Measurements from ENCODE around the gene CD80. TPM values are rescaled to one million over a fixed set of nuclear protein-coding genes. Genes with fewer than 3 reads are reported as not detected.

CD80 gene
- total and polyA plus RNA-seq, 10 of the 15 experiments (the other 5 are each of a cell fraction or from before 2014, with no cell fraction given): 41.4 to 137 (median 58.1) TPM

- FAIRE-seq (no peak), ATAC-seq (no peak), DNase-seq (ENCODE audit: low read depth, low spot score) (no peak)
- in situ Hi-C loops (cut with MboI) (no loop called here), intact Hi-C loops (cut with micrococcal nuclease; ENCODE audit: unreplicated experiment) (no loop called here)
- peaks cover 2 to 31% of the 10 kb centered on the region in 2 experiments for H3K36me3 ChIP-seq (ENCODE audit: control insufficient read depth in 2 of 2, insufficient read depth in 2 of 2, low read length in 1 of 2)
- TF ChIP-seq SUPT20H (IDR thresholded peaks at IDR 0.05; ENCODE audit: borderline replicate concordance, control insufficient read depth, low read depth, low read length) (no peak), ETV6 (conservative IDR thresholded peaks at IDR 0.05 in 1 of 2, IDR thresholded peaks at IDR 0.05 in 1 of 2; ENCODE audit: borderline replicate concordance in 1 of 2, low read depth in 1 of 2) (no peak), ZBTB40 (IDR thresholded peaks at IDR 0.05; ENCODE audit: borderline replicate concordance) (no peak), HDAC6 (IDR thresholded peaks at IDR 0.05; ENCODE audit: unreplicated experiment) (no peak), IRF3 (IDR thresholded peaks at IDR 0.05) (no peak), TCF3 (IDR thresholded peaks at IDR 0.05; ENCODE audit: borderline replicate concordance, insufficient read depth, low read depth, low read length) (no peak), NR2F1 (conservative IDR thresholded peaks at IDR 0.05) (no peak), CHD4 (IDR thresholded peaks at IDR 0.05) (no peak), CBX5 (IDR thresholded peaks at IDR 0.05; ENCODE audit: low read depth) (no peak)
- WGBS (ENCODE audit: insufficient coverage, insufficient replicate concordance, low lambda C conversion rate, missing lambda C conversion rate): 50% methylated on average over 2 of the region's 2 CpGs
- H3K27me3 ChIP-seq (replicated peaks in 1 of 2; ENCODE audit: control insufficient read depth in 2 of 2, insufficient read depth in 2 of 2, low read length in 1 of 2): no peaks in the 10 kb centered on the region
- POLR2A ChIA-PET: interaction anchor here (3.7 kb wide), 1 partner anchor 9 kb away, joined by 19 read pairs; no protein-coding TSS in a partner anchor
- H3K27ac ChIP-seq (ENCODE audit: control insufficient read depth, insufficient read depth): no peak overlapping the region
- no peak overlapping the region for H3K9ac ChIP-seq (ENCODE audit: control insufficient read depth, insufficient read depth, low read length)
- H3K9me3 ChIP-seq (replicated peaks; ENCODE audit: control insufficient read depth, insufficient read depth, low read length): no peaks in the 10 kb centered on the region; the same call in 2 of the 3 replicates
- no peaks in the 10 kb centered on the region for H4K20me1 ChIP-seq (ENCODE audit: control insufficient read depth, insufficient read depth)
- CTCF ChIA-PET: no interaction called here
- H3K4me2 ChIP-seq (ENCODE audit: control insufficient read depth, insufficient read depth): no peak overlapping the region
- H3K4me1 ChIP-seq (ENCODE audit: control insufficient read depth, insufficient read depth, low read length): no peaks in the 10 kb centered on the region
- no peaks in the 10 kb centered on the region for H3K79me2 ChIP-seq (ENCODE audit: control insufficient read depth, insufficient read depth, low read length)
- H2AFZ ChIP-seq (ENCODE audit: control insufficient read depth, low read depth, low read length): no peak overlapping the region
- no TSS peak for BruUV-seq (replicated peaks)
- SMC1A ChIA-PET (ENCODE audit: uncharacterized antibody, unreplicated experiment): interaction anchor here (1.2 to 1.4 kb wide), 2 partner anchors 9 to 164 kb away, joined by 4 read pairs; no protein-coding TSS in a partner anchor
- RAD21 ChIA-PET (ENCODE audit: unreplicated experiment): no interaction called here
- no peak overlapping the region for H3K4me3 ChIP-seq
Measured at GRCh38 chr3:119517112-119517511, 42.3 kb downstream of the CD80 start.
